Muscle of leg (tissue), 16 donors: ENCODE results near the gene HTN3. TPM values are rescaled to one million over a fixed set of nuclear protein-coding genes. Genes with fewer than 3 reads are reported as not detected.
"Not testable (repeated sequence)": the region's sequence is repeated elsewhere in the genome, so short reads cannot be mapped to it uniquely, and the experiment has no call there.

Experiments
- DNase-seq: peaks from one replicate; pipeline ENCODE4 v3.0.0; 2013
- H3K27ac ChIP-seq: one replicate; pipeline ENCODE4 v1.5.1; 2013; ENCODE audit warnings: mild to moderate bottlenecking, low read length, control low read depth
- H3K27me3 ChIP-seq: one replicate; pipeline ENCODE4 v1.6.1; 2013; ENCODE audit warnings: low read length; ENCODE audit not compliant: control insufficient read depth, insufficient read depth
- H3K36me3 ChIP-seq: one replicate; pipeline ENCODE4 v1.6.1; 2013; ENCODE audit warnings: low read length; ENCODE audit not compliant: control insufficient read depth, insufficient read depth
- H3K4me1 ChIP-seq: one replicate; pipeline ENCODE4 v1.6.1; 2013; ENCODE audit warnings: low read length; ENCODE audit not compliant: control insufficient read depth, insufficient read depth
- H3K4me3 ChIP-seq: one replicate; pipeline ENCODE4 v1.5.1; 2013; ENCODE audit warnings: low read length, control low read depth
- H3K9me3 ChIP-seq: replicated peaks from 2 replicates; pipeline ENCODE4 v1.6.1; 2013; ENCODE audit warnings: low read depth, low read length; ENCODE audit not compliant: control insufficient read depth
- WGBS: methylation state at CpG from one replicate; pipeline ENCODE4 v1.1.5; 2013; ENCODE audit warnings: missing lambda C conversion rate; ENCODE audit not compliant: insufficient coverage; 5-methylcytosine and 5-hydroxymethylcytosine counted together
- long read RNA-seq, 11 donors: transcript quantifications; one replicate each; lab custom pipeline, GENCODE V29; 2026
- polyA plus RNA-seq, 8 donors: library from polyadenylated mRNA; unstranded; fragments of 120-200 nt; gene quantifications; one replicate each; pipeline versions ENCODE4 v1.2.1 to v1.2.3, GENCODE V29; 2013; ENCODE audit warnings: inconsistent platforms in 1 of 8, low replicate concordance in 1 of 8; ENCODE audit not compliant: insufficient read length in 8 of 8, insufficient read depth in 1 of 8
- total RNA-seq: library from RNA; stranded (reverse); fragments of 120-200 nt; gene quantifications from one replicate; pipeline ENCODE4 v1.2.4, GENCODE V29; 2013

The HTN3 gene
- total RNA-seq (not detected), polyA plus RNA-seq (not detected)
- long read RNA-seq, donor 1: 0 reads
- long read RNA-seq, donor 2: 0 reads
- long read RNA-seq, donor 3: 0 reads
- long read RNA-seq, donor 4: 0 reads
- long read RNA-seq, donor 5: 0 reads
- long read RNA-seq, donor 6: 0 reads
- long read RNA-seq, donor 7: 0 reads
- long read RNA-seq, donor 8: 0 reads
- long read RNA-seq, donor 9: 0 reads
- long read RNA-seq, donor 10: 0 reads
- long read RNA-seq, donor 11: 0 reads

GRCh38 chr4:70028159-70028558 lies at the start of gene HTN3:
TSS of gene HTN3 (plus strand) at chr4:70028459. CDS start at chr4:70030741, 2,282 bp downstream.
- H3K9me3 ChIP-seq, H3K4me1 ChIP-seq, H3K27me3 ChIP-seq, H3K36me3 ChIP-seq, H3K27ac ChIP-seq, DNase-seq, H3K4me3 ChIP-seq: not testable (repeated sequence)
- WGBS: no CpG with 5 or more reads among the region's 7 CpGs

- DNase-seq: peak; percentile 93
- no peak overlapping the region for H3K4me3 ChIP-seq
- no peaks in the 10 kb centered on the region for H3K36me3 ChIP-seq
- H3K4me1 ChIP-seq: peaks cover 3% of the 10 kb centered on the region
- no peak overlapping the region for H3K27ac ChIP-seq
- no peaks in the 10 kb centered on the region for H3K27me3 ChIP-seq
- 40% methylated on average over 1 of the region's 2 CpGs for whole genome bisulfite sequencing
- H3K9me3 ChIP-seq: no peaks in the 10 kb centered on the region
Measured at GRCh38 chr4:69984030-69984443, 44.2 kb upstream of the HTN3 start.

GRCh38 chr4:69986663-69987062 lies 41.6 kb upstream of the HTN3 start:
- Histone ChIP-seq H3K9me3 (no peaks in the 10 kb centered on the region), H3K4me3 (no peak overlapping the region), H3K36me3 (no peaks in the 10 kb centered on the region), H3K4me1 (peaks cover 3% of the 10 kb centered on the region), H3K27ac (no peak overlapping the region), H3K27me3 (no peaks in the 10 kb centered on the region)
- WGBS: no CpG with 5 or more reads among the region's 1 CpG
- no peak for DNase-seq

GRCh38 chr4:69991016-69991415 lies 37.2 kb upstream of the HTN3 start:
- Histone ChIP-seq H3K4me1 (no peaks in the 10 kb centered on the region), H3K36me3 (no peaks in the 10 kb centered on the region), H3K9me3 (no peaks in the 10 kb centered on the region), H3K4me3 (no peak overlapping the region), H3K27me3 (no peaks in the 10 kb centered on the region), H3K27ac (no peak overlapping the region)
- DNase-seq: no peak
- 84% methylated on average over 3 of the region's 4 CpGs for WGBS

GRCh38 chr4:69994782-69995181 lies 33.5 kb upstream of the HTN3 start:
- 78% methylated on average over 1 of the region's 5 CpGs for WGBS
- no peak for DNase-seq
- Histone ChIP-seq H3K9me3 (no peaks in the 10 kb centered on the region), H3K36me3 (no peaks in the 10 kb centered on the region), H3K4me1 (no peaks in the 10 kb centered on the region), H3K4me3 (no peak overlapping the region), H3K27me3 (no peaks in the 10 kb centered on the region), H3K27ac (no peak overlapping the region)

GRCh38 chr4:69995526-69996016 lies 32.7 kb upstream of the HTN3 start, which contains the start of gene STATH:
TSS of gene STATH (plus strand) at chr4:69995966. CDS start at chr4:69998438, 2,472 bp downstream.
- Histone ChIP-seq H3K9me3 (no peaks in the 10 kb centered on the region), H3K4me3 (no peak within 1 kb of the TSS), H3K4me1 (no peaks in the 10 kb centered on the region), H3K27ac (no peak within 1 kb of the TSS), H3K36me3 (no peaks in the 10 kb centered on the region), H3K27me3 (no peaks in the 10 kb centered on the region)
- DNase-seq: no peak
- no CpG with 5 or more reads among the region's 3 CpGs for WGBS

- Histone ChIP-seq H3K27me3 (no peaks in the 10 kb centered on the region), H3K27ac (no peak overlapping the region), H3K4me1 (no peaks in the 10 kb centered on the region), H3K9me3 (no peaks in the 10 kb centered on the region), H3K36me3 (no peaks in the 10 kb centered on the region), H3K4me3 (no peak overlapping the region)
- no peak for DNase-seq
- WGBS: no CpG with 5 or more reads among the region's 3 CpGs
Measured at GRCh38 chr4:69999420-69999819, 28.8 kb upstream of the HTN3 start.

GRCh38 chr4:70000711-70001110 lies 27.5 kb upstream of the HTN3 start:
- no peaks in the 10 kb centered on the region for H3K27me3 ChIP-seq
- no peak overlapping the region for H3K27ac ChIP-seq
- H3K4me3 ChIP-seq: no peak overlapping the region
- no peaks in the 10 kb centered on the region for H3K4me1 ChIP-seq
- no peaks in the 10 kb centered on the region for H3K36me3 ChIP-seq
- DNase-seq: no peak
- no CpG with 5 or more reads among the region's 1 CpG for WGBS
- no peaks in the 10 kb centered on the region for H3K9me3 ChIP-seq

- DNase-seq: no peak
- Histone ChIP-seq H3K4me1 (no peaks in the 10 kb centered on the region), H3K9me3 (no peaks in the 10 kb centered on the region), H3K27ac (no peak overlapping the region), H3K27me3 (no peaks in the 10 kb centered on the region), H3K36me3 (no peaks in the 10 kb centered on the region), H3K4me3 (no peak overlapping the region)
Measured at GRCh38 chr4:70002507-70002906, 25.8 kb upstream of the HTN3 start.

- H3K27me3 ChIP-seq: no peaks in the 10 kb centered on the region
- H3K27ac ChIP-seq: no peak overlapping the region
Measured at GRCh38 chr4:70008771-70009170, 19.5 kb upstream of the HTN3 start.

GRCh38 chr4:70019006-70019405 lies 9.3 kb upstream of the HTN3 start:
- not testable (repeated sequence) for H3K36me3 ChIP-seq, H3K27ac ChIP-seq, H3K27me3 ChIP-seq, H3K9me3 ChIP-seq, H3K4me3 ChIP-seq, H3K4me1 ChIP-seq, DNase-seq
- no CpG with 5 or more reads among the region's 10 CpGs for WGBS

More at GRCh38 chr4:70008771-70009170, 19.5 kb upstream of the HTN3 start:
- no peak for DNase-seq
- Histone ChIP-seq H3K4me1 (no peaks in the 10 kb centered on the region), H3K9me3 (no peaks in the 10 kb centered on the region), H3K36me3 (no peaks in the 10 kb centered on the region), H3K4me3 (no peak overlapping the region)
- WGBS: 36% methylated on average over 1 of the region's 3 CpGs
